GM19193 (cell line): ENCODE measurements around the gene LRRC8C.

Experiments used
- POLR2A ChIP-seq: IDR thresholded peaks from 4 replicates; pipeline ENCODE4 v1.6.1; 2011; ENCODE audit not compliant: insufficient read depth, insufficient read length; ENCODE audit errors: extremely low read depth

The LRRC8C gene

GRCh38 chr1:89603651-89604413, 29.1 kb upstream of the LRRC8C start:
- no peak for TF ChIP-seq POLR2A

- TF ChIP-seq POLR2A: no peak
These were observed 28.5 kb upstream of the LRRC8C start for GRCh38 chr1:89604414-89604735.

- no peak for TF ChIP-seq POLR2A
These were observed 27.2 kb upstream of the LRRC8C start for GRCh38 chr1:89605692-89606091.

- TF ChIP-seq POLR2A: no peak
These were observed 26.5 kb upstream of the LRRC8C start for GRCh38 chr1:89606227-89606980.

GRCh38 chr1:89607156-89607555, 25.8 kb upstream of the LRRC8C start:
- TF ChIP-seq POLR2A: no peak

GRCh38 chr1:89607586-89608318, 25.2 kb upstream of the LRRC8C start:
- no peak for TF ChIP-seq POLR2A

DNA sequence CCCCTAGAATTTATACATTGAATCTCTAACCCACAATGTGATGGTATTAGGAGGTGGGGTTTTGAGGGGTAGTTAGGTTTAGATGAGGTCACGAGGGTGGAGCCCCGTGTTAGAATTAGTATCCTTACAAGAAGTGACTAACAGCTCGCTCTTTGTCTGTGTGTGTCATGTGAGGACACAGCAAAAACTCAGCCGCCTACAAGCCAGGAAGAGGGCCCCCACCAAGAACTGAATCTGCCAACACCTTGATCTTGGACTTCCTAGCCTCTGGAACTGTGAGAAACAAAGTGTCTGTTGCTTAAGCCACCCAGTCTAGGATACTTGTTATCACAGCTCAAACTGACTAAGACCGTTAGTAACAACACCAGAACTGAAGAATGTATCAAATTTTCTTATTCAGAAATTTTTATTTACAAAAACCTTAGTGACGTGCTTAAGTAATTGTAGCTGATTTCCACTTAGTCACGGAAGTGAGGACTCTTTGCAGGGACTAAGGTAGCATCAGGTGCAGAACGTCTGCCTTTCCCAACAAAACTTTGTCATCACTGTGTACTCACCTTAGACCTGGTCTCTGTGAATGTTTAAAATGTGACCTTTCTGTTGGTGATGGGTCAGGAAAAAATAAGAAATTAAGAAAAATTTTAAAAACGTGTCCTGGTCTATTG, 24.5 kb upstream of the LRRC8C start:
- no peak for TF ChIP-seq POLR2A

DNA sequence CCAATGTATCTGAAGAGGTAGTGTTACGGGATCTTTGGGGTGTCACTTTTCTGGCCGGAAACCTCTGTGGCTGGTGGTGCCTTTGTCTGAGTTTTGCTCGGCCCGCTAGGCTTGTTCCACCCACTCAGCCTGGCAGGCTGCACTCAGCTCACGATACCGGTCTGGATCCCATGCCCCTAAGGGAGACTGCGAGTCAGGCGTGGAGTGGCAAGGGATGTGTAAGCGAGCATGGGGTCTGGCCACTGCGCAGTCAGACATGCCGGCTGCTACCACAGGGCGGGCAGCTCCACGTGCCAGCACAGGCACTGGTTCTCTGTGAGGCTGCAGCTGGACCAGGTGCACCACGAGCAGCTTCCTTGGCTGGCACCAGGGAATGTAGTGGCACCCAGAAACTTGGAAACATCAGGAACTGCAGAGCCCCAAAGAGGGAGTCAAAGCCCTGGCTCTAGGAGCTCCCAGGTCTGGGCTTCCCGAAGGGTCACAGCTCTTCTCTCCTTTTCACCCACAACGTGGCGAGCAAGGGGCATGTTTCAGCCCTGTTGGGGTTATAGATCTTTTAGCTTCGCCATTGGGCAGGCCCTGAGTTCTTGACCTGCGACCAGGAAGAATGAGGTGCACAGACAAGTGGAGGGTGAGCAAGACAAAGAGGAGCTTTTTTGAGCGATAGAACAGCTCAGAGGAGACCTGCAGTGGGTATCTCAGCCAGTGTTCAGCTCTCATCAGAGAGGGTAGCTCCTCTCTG, 23.8 kb upstream of the LRRC8C start:
- TF ChIP-seq POLR2A: no peak

DNA sequence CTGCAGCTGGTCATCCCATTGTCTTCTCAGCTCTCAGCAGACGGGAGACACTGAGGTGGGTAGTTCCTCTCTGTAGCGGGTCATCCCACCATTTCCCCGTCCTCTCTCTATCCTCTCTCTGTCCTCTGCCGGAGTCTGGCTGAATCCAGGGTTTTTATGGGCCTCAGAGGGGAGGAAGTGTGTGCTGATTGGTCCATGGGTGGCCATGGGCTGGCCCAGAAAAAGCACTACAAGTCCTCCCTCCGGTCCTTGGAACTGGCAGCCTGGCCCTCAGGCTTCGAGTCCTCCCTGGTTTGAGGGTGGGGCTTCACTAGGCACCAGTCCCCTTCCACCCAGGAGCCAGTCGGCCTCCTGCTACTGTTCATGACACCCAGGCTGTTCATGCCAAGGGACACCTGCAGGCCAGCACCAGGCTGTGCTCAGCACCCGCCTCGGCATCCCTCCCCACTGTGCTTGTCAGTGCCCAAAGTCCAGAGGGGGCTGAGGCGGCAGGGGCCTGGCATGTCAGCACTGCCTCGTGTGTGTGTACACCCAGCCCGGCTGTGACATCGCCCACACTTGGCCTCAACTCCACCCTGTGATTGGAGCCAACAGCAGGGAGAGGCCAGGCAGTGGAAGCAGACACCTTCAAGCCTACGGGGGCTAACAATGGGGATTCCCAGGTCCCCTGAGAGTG, 23.0 kb upstream of the LRRC8C start:
- no peak for TF ChIP-seq POLR2A

GRCh38 chr1:89610457-89611011, 22.4 kb upstream of the LRRC8C start:
- TF ChIP-seq POLR2A: no peak

- TF ChIP-seq POLR2A: no peak
These were observed 21.2 kb upstream of the LRRC8C start for GRCh38 chr1:89611721-89612120.

DNA sequence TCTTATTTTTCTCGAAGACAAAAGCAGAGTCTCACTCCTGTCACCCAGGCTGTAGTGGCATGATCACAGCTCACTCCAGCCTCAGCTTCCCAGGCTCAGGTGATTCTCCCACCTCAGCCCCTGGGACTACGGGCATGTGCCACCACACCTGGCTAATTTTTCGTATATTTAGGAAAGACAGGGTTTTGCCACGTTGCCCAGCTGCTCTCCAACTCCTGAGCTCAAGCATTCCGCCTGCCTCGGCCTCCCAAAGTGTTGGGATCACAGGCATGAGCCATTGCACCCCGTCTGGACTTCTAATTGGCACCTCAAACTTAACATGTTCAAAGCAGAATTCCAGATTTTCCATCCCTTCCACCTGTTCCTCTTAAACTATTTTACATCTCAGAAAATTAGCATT, 19.0 kb upstream of the LRRC8C start:
- no peak for TF ChIP-seq POLR2A

DNA sequence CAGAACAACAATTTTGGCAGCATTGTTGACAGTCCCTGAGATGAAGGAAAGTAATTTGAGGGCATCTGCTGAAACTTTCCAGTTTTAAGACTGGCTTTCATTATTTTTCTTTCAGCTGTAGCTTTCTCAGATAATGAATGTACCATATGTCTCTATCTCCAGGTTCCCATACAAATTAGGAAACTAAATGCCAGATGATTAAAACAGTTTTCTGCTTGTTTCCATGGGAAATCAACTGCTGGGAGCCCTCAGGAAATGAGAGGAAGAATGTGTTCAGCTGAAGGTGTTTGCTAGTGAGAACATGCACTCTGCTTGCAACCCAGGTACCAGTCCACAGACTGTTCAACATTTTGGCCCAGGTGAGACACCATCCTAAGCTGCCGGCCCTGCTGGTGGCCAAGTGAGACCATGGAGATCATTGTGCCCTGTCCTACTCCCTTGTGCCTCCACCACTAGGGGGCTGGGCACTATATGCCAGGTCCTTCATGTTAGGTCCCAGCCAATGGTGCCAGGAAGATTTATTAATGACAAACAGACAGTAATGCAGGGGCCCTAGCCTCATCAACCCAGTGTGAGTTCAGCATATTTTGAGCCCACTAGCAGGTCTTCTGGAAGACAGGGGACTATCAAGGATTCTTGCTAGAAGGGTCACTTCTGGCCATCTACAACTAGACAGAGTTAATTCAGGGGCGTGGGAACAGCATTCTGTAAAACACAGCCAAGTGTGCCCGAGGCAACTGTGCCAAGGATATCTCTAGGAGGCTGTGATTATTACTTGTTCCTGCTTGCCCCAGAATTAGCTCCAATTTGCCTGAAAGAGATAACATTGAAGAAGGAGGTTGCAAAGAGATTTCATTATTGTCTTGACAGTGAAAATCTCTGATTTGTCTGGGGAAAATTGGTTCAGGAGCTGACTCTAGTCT, 17.0 kb upstream of the LRRC8C start:
- no peak for TF ChIP-seq POLR2A
